Stimulated activated CD4-positive, alpha-beta T cell treated with anti-CD3 and anti-CD28 coated beads, Interleukin-1b, Interleukin-23, amount 100 ng/mL, for 1 hour (primary cell): ENCODE results near the gene PFN1.
"Not testable (repeated sequence)": the region's sequence is repeated elsewhere in the genome, so short reads cannot be mapped to it uniquely, and the experiment has no call there.

Experiments
- DNase-seq, 2 donors: peaks; one replicate each; pipeline ENCODE4 v3.0.0-alpha.2; 2020; ENCODE audit warnings: low read depth in 2 of 2

The PFN1 gene

GRCh38 chr17:4921320-4921719 is 27.0 kb downstream of the PFN1 start:
- DNase-seq = no peak

GRCh38 chr17:4920351-4921048 is 27.8 kb downstream of the PFN1 start:
- no peak for DNase-seq

GRCh38 chr17:4919511-4920047 is 28.8 kb downstream of the PFN1 start:
- DNase-seq = no peak

- not testable (repeated sequence) for DNase-seq
Measured at GRCh38 chr17:4914551-4914950, 33.8 kb downstream of the PFN1 start.

- no peak for DNase-seq
Measured at GRCh38 chr17:4913994-4914393, 34.3 kb downstream of the PFN1 start.

- peak; percentile 37 to 39 for DNase-seq
Measured at GRCh38 chr17:4908711-4909496, 39.4 kb downstream of the PFN1 start.

GRCh38 chr17:4908301-4908700 is 40.0 kb downstream of the PFN1 start:
- no peak for DNase-seq

- not testable (repeated sequence) for DNase-seq
Measured at GRCh38 chr17:4906642-4907041, 41.7 kb downstream of the PFN1 start.

- DNase-seq = peak; percentile 42 to 52
Measured at GRCh38 chr17:4903051-4903818, 45.1 kb downstream of the PFN1 start, which contains the start of gene CHRNE. TSS of gene CHRNE (minus strand) at chr17:4903098. CDS start at chr17:4903063, 35 bp downstream.

GRCh38 chr17:4902540-4902939 is 45.8 kb downstream of the PFN1 start:
- no peak for DNase-seq

- no peak for DNase-seq
Measured at GRCh38 chr17:4901648-4902344, 46.5 kb downstream of the PFN1 start.

DNA sequence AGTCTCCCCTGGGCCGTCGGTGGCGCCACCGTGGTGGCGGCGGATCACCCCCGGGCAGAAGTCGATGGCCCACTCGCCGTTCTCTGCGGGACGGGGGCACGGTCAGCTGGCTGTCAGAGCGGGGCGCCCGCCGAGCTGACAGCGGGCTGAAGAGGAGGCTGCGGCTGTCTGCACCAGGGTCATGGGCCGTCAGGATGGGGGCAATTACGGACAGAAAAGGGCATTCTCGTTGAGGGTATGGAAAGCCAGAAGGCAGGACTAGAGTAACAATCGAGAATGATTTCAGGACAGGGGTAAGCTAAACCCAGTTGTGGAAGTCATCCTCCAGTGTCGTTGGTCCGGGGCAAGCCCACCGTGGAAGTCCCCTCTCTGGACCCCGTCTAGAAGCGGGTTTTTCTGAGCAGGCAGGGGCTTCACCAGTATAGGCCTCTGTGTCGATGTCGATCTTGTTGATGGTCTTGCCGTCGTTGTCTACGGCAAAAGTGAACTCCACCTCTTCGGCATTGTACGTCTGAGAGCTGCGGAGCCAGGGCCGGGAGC is 47.2 kb downstream of the PFN1 start:
- no peak for DNase-seq

GRCh38 chr17:4900231-4901107 is 47.9 kb downstream of the PFN1 start:
- no peak for DNase-seq

DNA sequence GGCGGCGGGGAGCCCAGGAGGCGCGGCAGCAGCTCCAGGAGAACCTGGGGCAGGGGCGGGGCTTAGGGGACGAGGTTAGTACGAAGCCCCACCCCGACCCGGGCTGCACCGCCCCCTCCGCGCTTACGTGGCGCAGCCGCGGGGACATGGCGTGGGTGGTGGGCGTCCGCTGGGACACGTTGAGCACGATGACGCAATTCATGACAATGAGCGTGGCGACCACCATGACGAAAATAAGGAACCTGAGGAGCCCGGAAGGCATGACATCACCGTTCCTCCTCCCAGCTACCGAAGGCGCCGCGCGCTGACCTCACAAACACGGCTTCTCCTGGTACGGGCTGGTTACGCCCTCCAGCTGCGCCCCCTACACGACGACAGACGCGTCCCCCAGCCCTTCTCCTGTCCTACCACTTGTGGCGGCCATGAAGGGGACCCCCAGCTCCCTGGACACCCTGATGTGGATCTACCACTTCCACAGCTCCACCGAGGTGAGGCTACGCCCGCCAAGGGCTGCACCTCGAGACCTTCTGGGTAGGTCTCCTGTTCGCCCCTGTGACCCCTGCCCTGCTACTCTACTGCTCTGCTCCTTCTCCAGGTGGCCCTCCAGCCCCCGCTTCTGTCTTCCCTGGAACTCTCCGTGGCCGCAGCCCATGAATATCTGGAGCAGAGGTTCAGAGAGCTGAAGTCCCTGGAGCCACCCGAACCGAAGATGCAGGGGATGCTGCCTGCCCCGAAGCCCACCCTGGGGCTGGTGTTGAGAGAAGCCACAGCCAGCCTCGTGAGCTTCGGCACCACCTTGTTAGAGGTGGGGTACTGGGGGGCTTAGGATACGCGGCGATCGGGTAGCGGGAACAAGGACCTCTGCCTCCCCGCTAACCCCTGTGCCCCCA is 48.7 kb downstream of the PFN1 start, which contains the start of gene C17orf107:
Gene C17orf107, plus strand, starts transcription at position 196 of the 890 bp plus-strand sequence. Its CDS starts 227 bp downstream, at position 423.
- peak; percentile 77 to 96 for DNase-seq

DNA sequence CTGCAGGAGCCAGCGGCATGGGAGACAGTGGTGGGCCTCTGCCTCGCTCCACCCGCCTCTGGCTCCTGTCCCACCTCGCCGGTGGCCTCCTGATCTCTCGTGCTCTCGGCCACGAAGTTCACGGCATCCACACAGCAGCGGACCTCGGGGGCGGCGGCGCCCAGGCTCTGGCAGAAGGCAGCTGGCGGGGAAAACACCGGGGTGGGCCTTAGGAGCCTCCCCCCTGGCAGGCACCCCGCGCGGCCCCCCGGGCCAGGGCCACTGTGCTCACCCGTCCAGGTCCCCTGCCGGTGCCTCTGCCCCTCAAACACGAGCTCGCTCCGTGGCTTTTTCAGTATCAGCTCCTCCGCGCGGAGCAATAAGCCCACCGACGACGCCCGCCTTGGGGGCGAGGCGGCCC is 49.4 kb downstream of the PFN1 start:
- DNase-seq = no peak

GRCh38 chr17:4898351-4898750 is 50.0 kb downstream of the PFN1 start:
- no peak for DNase-seq

DNA sequence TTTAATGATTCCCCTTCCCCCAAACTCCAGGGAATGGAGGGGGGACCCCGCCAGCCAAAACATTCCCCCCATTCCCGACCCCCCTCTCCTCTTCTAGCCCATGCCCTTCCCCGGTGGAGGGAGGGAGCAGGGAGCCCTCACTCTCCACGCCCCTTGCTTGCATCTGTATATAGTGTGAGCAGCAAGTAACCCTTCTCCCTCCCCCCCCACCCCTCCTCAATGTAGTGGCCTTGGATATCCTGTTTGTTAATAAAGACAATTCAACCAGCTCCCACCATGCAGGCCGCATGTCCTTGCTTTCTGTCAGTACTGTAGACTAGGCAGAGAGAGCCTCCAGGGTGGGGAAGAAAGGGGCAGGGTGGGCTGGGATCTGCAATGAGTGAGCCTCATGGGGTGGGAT is 50.5 kb downstream of the PFN1 start:
- no peak for DNase-seq

DNA sequence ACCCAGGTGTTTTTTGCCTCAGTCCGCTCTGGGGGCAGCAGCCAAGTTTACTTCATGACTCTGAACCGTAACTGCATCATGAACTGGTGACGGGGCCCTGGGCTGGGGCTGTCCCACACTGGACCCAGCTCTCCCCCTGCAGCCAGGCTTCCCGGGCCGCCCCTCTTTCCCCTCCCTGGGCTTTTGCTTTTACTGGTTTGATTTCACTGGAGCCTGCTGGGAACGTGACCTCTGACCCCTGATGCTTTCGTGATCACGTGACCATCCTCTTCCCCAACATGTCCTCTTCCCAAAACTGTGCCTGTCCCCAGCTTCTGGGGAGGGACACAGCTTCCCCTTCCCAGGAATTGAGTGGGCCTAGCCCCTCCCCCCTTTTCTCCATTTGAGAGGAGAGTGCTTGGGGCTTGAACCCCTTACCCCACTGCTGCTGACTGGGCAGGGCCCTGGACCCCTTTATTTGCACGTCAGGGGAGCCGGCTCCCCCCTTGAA is 51.1 kb downstream of the PFN1 start:
- DNase-seq = no peak
